ENCODE data around the gene MAPKAPK2. TPM values are rescaled to one million over a fixed set of nuclear protein-coding genes. Genes with fewer than 3 reads are reported as not detected.

MAPKAPK2 gene
- total RNA-seq, 1 donor from 2014 or later = 24.7 TPM

- H3K36me3 ChIP-seq = no peaks in the 10 kb centered on the region
- peaks cover 97% of the 10 kb centered on the region for H4K20me1 ChIP-seq (ENCODE audit: low read depth)
- no peak overlapping the region for H3K4me2 ChIP-seq
- H3K4me1 ChIP-seq = peaks cover 31% of the 10 kb centered on the region
- no peak overlapping the region for H3K27ac ChIP-seq
- H2AFZ ChIP-seq (replicated peaks) = no peak overlapping the region
- no peak for DNase-seq (ENCODE audit: low spot score)
- H3K9me3 ChIP-seq (ENCODE audit: low read depth) = no peaks in the 10 kb centered on the region
- H3K79me2 ChIP-seq (ENCODE audit: low read depth) = peaks cover 69% of the 10 kb centered on the region
- H3K27me3 ChIP-seq = no peaks in the 10 kb centered on the region
- Mint-ChIP-seq H3K27ac (peak overlapping the region; percentile 75), H3K27me3 (ENCODE audit: insufficient read depth, low read depth) (no peaks in the 10 kb centered on the region), H3K36me3 (peaks cover 23% of the 10 kb centered on the region), H3K4me3 (no peak overlapping the region), H3K9me3 (no peaks in the 10 kb centered on the region), H3K4me1 (peaks cover 64% of the 10 kb centered on the region)
- H3K9ac ChIP-seq = no peak overlapping the region
- no peak overlapping the region for H3K4me3 ChIP-seq
- TF ChIP-seq EZH2phosphoT487 (IDR thresholded peaks at IDR 0.05) = no peak
- TF ChIP-seq CTCF (IDR thresholded peaks at IDR 0.05) = no peak
- no peak for TF ChIP-seq EZH2 (IDR thresholded peaks at IDR 0.05)
- H3F3A ChIP-seq (ENCODE audit: low read depth) = peaks cover 24% of the 10 kb centered on the region
These were observed 14.9 kb downstream of the MAPKAPK2 start for GRCh38 chr1:206699626-206700025.

GRCh38 chr1:206700445-206701036 is 15.8 kb downstream of the MAPKAPK2 start:
- Histone ChIP-seq H3K9ac (no peak overlapping the region), H3K27me3 (no peaks in the 10 kb centered on the region), H4K20me1 (ENCODE audit: low read depth) (peaks cover 98% of the 10 kb centered on the region), H3K4me1 (peaks cover 37% of the 10 kb centered on the region), H3K4me2 (no peak overlapping the region), H2AFZ (replicated peaks) (no peak overlapping the region), H3K9me3 (ENCODE audit: low read depth) (no peaks in the 10 kb centered on the region), H3F3A (ENCODE audit: low read depth) (peaks cover 33% of the 10 kb centered on the region), H3K27ac (no peak overlapping the region), H3K4me3 (no peak overlapping the region), H3K79me2 (ENCODE audit: low read depth) (peaks cover 65% of the 10 kb centered on the region), H3K36me3 (no peaks in the 10 kb centered on the region)
- Mint-ChIP-seq H3K4me3 (no peak overlapping the region), H3K27ac (no peak overlapping the region), H3K4me1 (peaks cover 66% of the 10 kb centered on the region), H3K9me3 (no peaks in the 10 kb centered on the region), H3K27me3 (ENCODE audit: insufficient read depth, low read depth) (peaks cover 2% of the 10 kb centered on the region), H3K36me3 (peaks cover 21% of the 10 kb centered on the region)
- TF ChIP-seq EZH2 (IDR thresholded peaks at IDR 0.05) (no peak), EZH2phosphoT487 (IDR thresholded peaks at IDR 0.05) (no peak), CTCF (IDR thresholded peaks at IDR 0.05) (no peak)
- DNase-seq (ENCODE audit: low spot score) = no peak

- Histone ChIP-seq H3K4me3 (no peak overlapping the region), H2AFZ (replicated peaks) (no peak overlapping the region), H3K79me2 (ENCODE audit: low read depth) (peaks cover 67% of the 10 kb centered on the region), H3K4me2 (peak overlapping the region; percentile 49), H3K4me1 (peaks cover 51% of the 10 kb centered on the region), H4K20me1 (ENCODE audit: low read depth) (peaks cover 100% of the 10 kb centered on the region), H3K9me3 (ENCODE audit: low read depth) (no peaks in the 10 kb centered on the region), H3F3A (ENCODE audit: low read depth) (peaks cover 42% of the 10 kb centered on the region), H3K36me3 (no peaks in the 10 kb centered on the region), H3K27ac (no peak overlapping the region), H3K27me3 (no peaks in the 10 kb centered on the region), H3K9ac (no peak overlapping the region)
- no peak for DNase-seq (ENCODE audit: low spot score)
- Mint-ChIP-seq H3K4me1 (peaks cover 74% of the 10 kb centered on the region), H3K4me3 (no peak overlapping the region), H3K27ac (no peak overlapping the region), H3K27me3 (ENCODE audit: insufficient read depth, low read depth) (peaks cover 2% of the 10 kb centered on the region), H3K36me3 (peaks cover 9% of the 10 kb centered on the region), H3K9me3 (no peaks in the 10 kb centered on the region)
- TF ChIP-seq EZH2phosphoT487 (IDR thresholded peaks at IDR 0.05) (no peak), EZH2 (IDR thresholded peaks at IDR 0.05) (no peak), CTCF (IDR thresholded peaks at IDR 0.05) (no peak)
These were observed 17.6 kb downstream of the MAPKAPK2 start for GRCh38 chr1:206702260-206702659.
